WI38 (cell line): Measurements from ENCODE around the gene ARMCX1.
"Not testable (repeated sequence)": the region's sequence is repeated elsewhere in the genome, so short reads cannot be mapped to it uniquely, and the experiment has no call there.

Experiments used
- H3K4me3 ChIP-seq: 2 replicates; pipeline ENCODE4 v1.5.1; 2011; ENCODE audit warnings: low read depth, mild to moderate bottlenecking, control low read depth, low read length
- TF ChIP-seq, protein P1 (sequence below): IDR thresholded peaks from 2 replicates; pipeline ENCODE4 v1.5.1; 2012; ENCODE audit warnings: low read depth, mild to moderate bottlenecking, control low read depth, low read length

The ARMCX1 gene

DNA sequence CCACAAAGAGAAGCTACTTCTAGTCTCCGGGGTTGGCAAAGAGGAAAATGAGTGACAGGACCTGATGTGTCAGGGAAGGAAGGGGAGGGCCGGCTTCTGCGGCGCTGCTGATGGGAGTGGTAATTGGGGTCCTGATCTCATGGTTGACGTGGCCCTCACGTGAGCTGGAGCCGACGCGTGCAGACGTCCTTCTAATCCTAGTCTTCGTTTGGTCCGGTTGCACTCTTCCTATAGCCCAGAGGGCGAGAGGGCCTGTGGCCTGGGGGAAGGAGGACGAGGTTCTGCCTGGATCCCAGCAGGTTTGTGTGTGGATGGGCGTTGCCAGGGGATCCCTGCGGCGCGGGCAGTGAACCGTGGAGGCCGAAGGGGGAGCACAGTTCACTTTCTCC, at the start of gene ARMCX1:
TSS of gene ARMCX1 (plus strand) at position 186 of the 389 bp plus-strand sequence. CDS start 2,384 bp downstream, outside the sequence.
- H3K4me3 ChIP-seq = peak within 1 kb of the TSS; percentile 69
- TF ChIP-seq, protein P1, sequence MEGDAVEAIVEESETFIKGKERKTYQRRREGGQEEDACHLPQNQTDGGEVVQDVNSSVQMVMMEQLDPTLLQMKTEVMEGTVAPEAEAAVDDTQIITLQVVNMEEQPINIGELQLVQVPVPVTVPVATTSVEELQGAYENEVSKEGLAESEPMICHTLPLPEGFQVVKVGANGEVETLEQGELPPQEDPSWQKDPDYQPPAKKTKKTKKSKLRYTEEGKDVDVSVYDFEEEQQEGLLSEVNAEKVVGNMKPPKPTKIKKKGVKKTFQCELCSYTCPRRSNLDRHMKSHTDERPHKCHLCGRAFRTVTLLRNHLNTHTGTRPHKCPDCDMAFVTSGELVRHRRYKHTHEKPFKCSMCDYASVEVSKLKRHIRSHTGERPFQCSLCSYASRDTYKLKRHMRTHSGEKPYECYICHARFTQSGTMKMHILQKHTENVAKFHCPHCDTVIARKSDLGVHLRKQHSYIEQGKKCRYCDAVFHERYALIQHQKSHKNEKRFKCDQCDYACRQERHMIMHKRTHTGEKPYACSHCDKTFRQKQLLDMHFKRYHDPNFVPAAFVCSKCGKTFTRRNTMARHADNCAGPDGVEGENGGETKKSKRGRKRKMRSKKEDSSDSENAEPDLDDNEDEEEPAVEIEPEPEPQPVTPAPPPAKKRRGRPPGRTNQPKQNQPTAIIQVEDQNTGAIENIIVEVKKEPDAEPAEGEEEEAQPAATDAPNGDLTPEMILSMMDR = no peak

DNA sequence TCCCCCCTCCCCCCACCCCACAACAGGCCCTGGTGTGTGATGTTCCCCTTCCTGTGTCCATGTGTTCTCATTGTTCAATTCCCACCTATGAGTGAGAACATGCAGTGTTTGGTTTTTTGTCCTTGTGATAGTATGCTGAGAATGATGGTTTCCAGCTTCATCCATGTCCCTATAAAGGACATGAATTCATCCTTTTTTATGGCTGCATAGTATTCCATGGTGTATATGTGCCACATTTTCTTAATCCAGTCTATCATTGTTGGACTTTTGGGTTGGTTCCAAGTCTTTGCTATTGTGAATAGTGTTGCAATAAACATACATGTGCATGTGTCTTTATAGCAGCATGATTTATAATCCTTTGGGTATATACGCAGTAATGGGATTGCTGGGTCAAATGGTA, 47.4 kb upstream of the ARMCX1 start:
- not testable (repeated sequence) for H3K4me3 ChIP-seq

DNA sequence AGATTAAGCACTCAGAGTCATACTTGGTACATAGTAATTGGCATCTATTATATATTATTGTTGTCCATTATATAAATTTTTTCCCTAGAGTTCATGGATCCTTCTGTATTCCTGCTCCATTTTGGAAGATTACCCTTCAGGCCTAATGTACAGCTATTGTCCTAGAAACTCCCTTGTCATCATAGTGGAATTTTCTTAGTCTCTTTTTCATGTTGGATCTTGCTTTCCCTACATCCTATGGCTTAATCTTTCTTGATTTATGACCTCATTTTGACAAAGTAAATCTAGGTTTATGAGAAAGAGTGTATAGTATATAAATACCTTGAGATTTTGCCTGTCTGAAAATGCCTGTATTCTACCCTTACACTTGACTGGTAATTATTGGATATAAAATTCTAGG, 43.0 kb upstream of the ARMCX1 start:
- H3K4me3 ChIP-seq = no peak overlapping the region
- TF ChIP-seq, protein P1 = no peak

DNA sequence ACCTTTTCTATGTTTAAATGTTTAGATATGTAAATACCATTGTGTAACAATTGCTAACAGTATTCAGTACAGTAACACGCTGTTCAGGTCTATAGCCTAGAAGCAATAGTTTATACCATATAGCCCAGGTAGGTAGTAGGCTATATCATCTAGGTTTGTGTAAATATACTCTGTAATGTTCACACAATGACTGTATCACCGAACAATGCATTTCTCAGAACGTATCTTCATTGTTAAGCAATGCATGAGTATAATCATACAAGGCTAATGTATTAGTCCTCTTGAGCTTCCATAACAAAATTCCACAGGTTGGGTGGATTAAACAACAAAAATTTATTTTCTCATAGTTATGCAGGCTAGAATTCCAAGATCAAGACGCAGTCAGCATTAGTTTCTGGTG, 42.4 kb upstream of the ARMCX1 start:
- no peak overlapping the region for H3K4me3 ChIP-seq
- TF ChIP-seq, protein P1 = no peak

DNA sequence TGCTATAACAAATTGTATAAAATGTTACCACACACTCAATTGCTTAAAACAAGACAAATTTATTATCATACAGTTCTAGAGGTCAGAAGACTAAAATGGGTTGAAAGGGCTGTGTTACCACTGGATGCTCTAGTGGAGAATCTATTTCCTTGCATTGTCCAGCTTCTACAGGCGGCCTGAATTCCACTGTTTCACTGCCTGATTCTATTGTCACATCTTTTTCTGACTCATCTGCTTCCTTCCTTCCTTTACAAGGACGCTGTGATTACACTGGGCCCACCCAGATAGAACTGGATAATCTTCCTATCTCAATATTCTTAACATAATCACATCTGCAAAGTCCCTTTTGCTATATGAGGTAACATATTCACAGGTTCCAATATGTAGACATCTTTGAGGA, 19.4 kb upstream of the ARMCX1 start:
- TF ChIP-seq, protein P1 = no peak
- H3K4me3 ChIP-seq = no peak overlapping the region

DNA sequence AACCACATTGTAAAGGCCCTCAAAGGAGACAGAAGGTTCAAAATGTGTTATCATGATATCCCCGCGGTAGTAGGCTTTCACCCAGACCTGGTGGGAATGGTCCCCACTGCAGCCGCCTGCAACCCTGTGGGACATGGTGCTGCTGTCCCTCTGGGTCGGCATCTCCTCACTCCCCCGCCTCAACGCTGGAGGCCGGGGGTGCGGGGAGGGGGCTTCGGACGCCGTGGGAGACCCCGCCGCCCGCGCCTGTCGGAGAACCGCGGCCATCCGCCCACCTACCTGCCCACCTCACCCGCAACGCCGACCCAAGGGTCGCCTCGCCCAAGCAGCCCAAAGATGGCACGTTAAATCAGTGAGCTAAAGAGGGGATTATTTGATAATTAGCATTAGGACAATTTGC, 11.2 kb upstream of the ARMCX1 start:
- no peak overlapping the region for H3K4me3 ChIP-seq
- TF ChIP-seq, protein P1 = no peak

DNA sequence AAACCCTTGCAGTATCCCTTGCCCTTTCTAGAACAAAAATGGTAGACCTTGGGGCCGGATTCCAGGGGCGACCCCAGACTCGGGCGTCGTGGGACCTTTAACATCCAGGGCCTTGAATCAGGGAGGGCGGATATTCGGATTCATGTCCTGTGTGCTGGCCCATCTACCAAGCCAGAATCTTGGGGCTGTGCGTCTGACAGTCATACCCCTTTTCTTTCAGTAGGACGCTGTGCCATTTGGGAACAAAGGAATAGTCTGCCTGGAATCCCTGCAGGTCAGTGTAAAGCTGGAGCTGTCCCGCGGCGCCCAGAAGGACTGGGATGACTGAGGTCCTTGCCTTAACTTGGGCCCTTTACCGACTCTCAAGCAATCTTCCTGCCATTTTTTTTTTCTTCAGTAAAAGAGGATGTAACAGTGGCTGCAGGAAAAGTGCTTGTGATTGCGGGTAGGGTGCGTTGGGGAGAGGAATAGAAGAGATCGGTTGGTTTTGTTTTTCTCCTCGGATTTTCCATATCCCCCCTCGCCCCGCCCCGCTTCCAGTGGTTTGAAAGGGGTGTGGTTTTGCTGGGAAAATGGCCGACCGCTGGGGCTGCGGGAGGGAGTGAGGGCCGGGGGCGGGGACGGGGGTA, 518 bp downstream of the ARMCX1 start:
- TF ChIP-seq, protein P1 = no peak
- peak overlapping the region; percentile 69 for H3K4me3 ChIP-seq

DNA sequence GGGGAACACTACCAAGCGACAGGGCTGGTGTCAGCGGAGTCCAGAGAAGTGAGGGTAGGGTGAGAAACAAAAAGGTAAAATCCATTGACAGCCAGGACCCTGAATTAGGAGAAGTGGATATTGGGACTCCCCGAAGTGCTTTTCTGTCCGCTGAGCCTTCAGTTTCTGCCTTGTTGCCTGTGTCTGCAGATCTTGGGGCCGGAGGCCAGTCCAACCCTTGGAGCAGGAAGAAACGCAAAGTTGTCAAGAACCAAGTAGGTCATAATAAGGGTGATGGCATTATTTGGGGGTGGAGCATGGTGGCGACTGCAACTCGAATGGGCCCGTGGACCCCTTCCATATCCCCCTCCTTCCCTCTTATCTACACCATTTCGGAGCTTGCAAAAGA, 1.0 kb downstream of the ARMCX1 start:
- TF ChIP-seq, protein P1 = no peak
- peak overlapping the region; percentile 69 for H3K4me3 ChIP-seq
